A549 (cell line): ENCODE results near the gene WSB2. TPM values are rescaled to one million over a fixed set of nuclear protein-coding genes. Genes with fewer than 3 reads are reported as not detected.

Source experiments
- ATAC-seq, 2 experiments: fragments of 200-7000 bp in 1 of 2; fragments of >200 bp in 1 of 2; cut with Nextera tagmentation in 1 of 2; cut with Tn5 transposase in 1 of 2; 3 replicates each; pipeline versions ENCODE4 v1.8.0 to v1.9.1; 2018 to 2020; ENCODE audit warnings: mild to moderate bottlenecking in 1 of 2, moderate library complexity in 1 of 2
- CTCF ChIA-PET: fragments of 300-600 bp; sonication (Branson Sonifier 250); formaldehyde crosslinking; extraction: SDS; loops from one replicate; lab custom pipeline; 2021; ENCODE audit warnings: antibody characterized with exemption, inconsistent platforms; lab: Yijun Ruan, JAX
- POLR2A ChIA-PET: fragments of 350-600 bp; formaldehyde crosslinking; extraction: SDS; loops from one replicate; lab custom pipeline; 2021; ENCODE audit warnings: antibody characterized with exemption, inconsistent platforms; lab: Yijun Ruan, JAX
- DNase-seq, 2 experiments: peaks; one replicate each; pipeline versions ENCODE4 v3.0.0 to v3.0.0-alpha.2; 2011 to 2016; ENCODE audit warnings: low read depth in 1 of 2, low spot score in 1 of 2
- FAIRE-seq: peaks from 2 replicates; lab custom pipeline; 2011; peaks lifted over from hg19 to GRCh38; lab: Jason Lieb, UNC
- H3K27ac ChIP-seq, 2 experiments: fragments of >200 bp; sonication (Bioruptor Twin); formaldehyde crosslinking; 3 replicates each; pipeline ENCODE4 v1.5.1; 2016 to 2017
- H3K4me1 ChIP-seq: fragments of >200 bp; sonication (Bioruptor Twin); formaldehyde crosslinking; 3 replicates; pipeline ENCODE4 v1.6.1; 2016
- H3K4me2 ChIP-seq: fragments of >200 bp; sonication (Bioruptor Twin); formaldehyde crosslinking; 3 replicates; pipeline ENCODE4 v1.6.1; 2016
- H3K4me3 ChIP-seq: fragments of >200 bp; sonication (Bioruptor Twin); formaldehyde crosslinking; 3 replicates; pipeline ENCODE4 v1.5.1; 2016
- H3K9me3 ChIP-seq: fragments of >200 bp; sonication (Bioruptor Twin); formaldehyde crosslinking; 3 replicates; pipeline ENCODE4 v1.6.1; 2016
- CHD2 ChIP-seq: fragments of 150-350 bp; IDR thresholded peaks from 2 replicates; pipeline ENCODE4 v1.6.1; 2014; ENCODE audit warnings: low read length; ENCODE audit not compliant: partially characterized antibody
- CHD4 ChIP-seq: fragments of 200-600 bp; sonication (generic); IDR thresholded peaks from 2 replicates; pipeline ENCODE4 v1.6.1; 2016; ENCODE audit warnings: antibody characterized with exemption, mild to moderate bottlenecking, borderline replicate concordance
- EHF ChIP-seq: fragments of 250-450 bp; sonication (Bioruptor Pico); IDR thresholded peaks from 2 replicates; pipeline ENCODE4 v1.5.0; 2020; ENCODE audit warnings: mild to moderate bottlenecking
- ESRRA ChIP-seq: fragments of 150-350 bp; IDR thresholded peaks from 2 replicates; pipeline ENCODE4 v1.6.1; 2014; ENCODE audit warnings: mild to moderate bottlenecking, low read length, borderline replicate concordance
- HEYL ChIP-seq: fragments of 250-450 bp; sonication (Bioruptor Pico); IDR thresholded peaks from 2 replicates; pipeline ENCODE4 v1.8.0; 2021; ENCODE audit warnings: mild to moderate bottlenecking, moderate library complexity
- HOXA7 ChIP-seq: fragments of 250-450 bp; sonication (Bioruptor Pico); IDR thresholded peaks from 2 replicates; pipeline ENCODE4 v1.5.0; 2020; ENCODE audit warnings: mild to moderate bottlenecking, moderate library complexity
- JUNB ChIP-seq: fragments of >200 bp; sonication (Bioruptor Twin); formaldehyde crosslinking; IDR thresholded peaks from 2 replicates; pipeline ENCODE4 v1.6.1; 2016
- KDM1A ChIP-seq: fragments of 200-600 bp; sonication (generic); IDR thresholded peaks from 2 replicates; pipeline ENCODE4 v1.6.1; 2016; ENCODE audit warnings: low read depth, mild to moderate bottlenecking
- KDM5A ChIP-seq: fragments of 200-600 bp; sonication (generic); IDR thresholded peaks from 2 replicates; pipeline ENCODE4 v1.6.1; 2016; ENCODE audit warnings: antibody characterized with exemption, mild to moderate bottlenecking
- NFE2L2 ChIP-seq: fragments of 150-350 bp; conservative IDR thresholded peaks from 2 replicates; pipeline ENCODE4 v1.6.1; 2014; ENCODE audit warnings: low read length
- NR3C1 ChIP-seq: fragments of >200 bp; sonication (Bioruptor Twin); formaldehyde crosslinking; IDR thresholded peaks from 3 replicates; pipeline ENCODE4 v1.6.1; 2017
- PHF8 ChIP-seq: fragments of 200-600 bp; sonication (generic); IDR thresholded peaks from 2 replicates; pipeline ENCODE4 v1.6.1; 2016; ENCODE audit warnings: low read depth, mild to moderate bottlenecking, antibody characterized with exemption, moderate library complexity, borderline replicate concordance
- POLR2A ChIP-seq: IDR thresholded peaks from 2 replicates; pipeline ENCODE4 v1.6.1; 2012; ENCODE audit warnings: mild to moderate bottlenecking, low read length
- POLR2AphosphoS2 ChIP-seq: conservative IDR thresholded peaks from 2 replicates; pipeline ENCODE4 v1.6.1; 2012; ENCODE audit warnings: low read length, improper control_type of control experiment, inconsistent platforms
- RARB ChIP-seq: fragments of 250-450 bp; sonication (Bioruptor Pico); IDR thresholded peaks from 2 replicates; pipeline ENCODE4 v1.8.0; 2021; ENCODE audit warnings: mild to moderate bottlenecking, moderate library complexity
- RCOR1 ChIP-seq: fragments of 150-350 bp; IDR thresholded peaks from 2 replicates; pipeline ENCODE4 v1.6.1; 2014; ENCODE audit warnings: antibody characterized with exemption, low read length, low read depth
- RNF2 ChIP-seq: fragments of 200-600 bp; sonication (generic); IDR thresholded peaks from 2 replicates; pipeline ENCODE4 v1.6.1; 2016; ENCODE audit warnings: low read depth, mild to moderate bottlenecking, antibody characterized with exemption, moderate library complexity, borderline replicate concordance
- TFCP2L1 ChIP-seq: fragments of 250-450 bp; sonication (Bioruptor Pico); IDR thresholded peaks from 2 replicates; pipeline ENCODE4 v1.5.0; 2021; ENCODE audit warnings: mild to moderate bottlenecking
- TP53 ChIP-seq: fragments of 250-450 bp; sonication (Bioruptor Pico); IDR thresholded peaks from 2 replicates; pipeline ENCODE4 v1.5.0; 2021; ENCODE audit warnings: mild to moderate bottlenecking, moderate library complexity
- ZFP36 ChIP-seq: fragments of 450-650 bp; IDR thresholded peaks from 2 replicates; pipeline ENCODE4 v1.6.1; 2014; ENCODE audit warnings: borderline replicate concordance; ENCODE audit not compliant: partially characterized antibody
- ZSCAN20 ChIP-seq: fragments of 250-450 bp; sonication (Bioruptor Pico); IDR thresholded peaks from 2 replicates; pipeline ENCODE4 v1.8.0; 2022; ENCODE audit warnings: mild to moderate bottlenecking, moderate library complexity
- WGBS: methylation state at CpG from one replicate; pipeline ENCODE4 v1.1.6; 2017; ENCODE audit errors: missing lambda C conversion rate; 5-methylcytosine and 5-hydroxymethylcytosine counted together
- polyA plus RNA-seq, 4 experiments: library from polyadenylated mRNA; depleted of rRNA in 3 of 4; stranded (reverse); fragments of >200 nt; fragmentation: RNase III in 1 of 4; extraction: RNeasy Plus Mini Kit Qiagen cat#74134 plus additional on column Dnase treatment in 1 of 4; gene quantifications; 2 replicates in 3 of 4; 3 replicates in 1 of 4; pipeline ENCODE4 v1.2.3, GENCODE V29; 2011 to 2017
- TF ChIP-seq, protein P1 (sequence below): fragments of >200 bp; sonication (Bioruptor Twin); formaldehyde crosslinking; IDR thresholded peaks from 2 replicates; pipeline ENCODE4 v1.6.1; 2016
- TF ChIP-seq, protein P2 (sequence below): fragments of 200-600 bp; sonication (generic); IDR thresholded peaks from 2 replicates; pipeline ENCODE4 v1.6.1; 2016; ENCODE audit warnings: antibody characterized with exemption, mild to moderate bottlenecking, moderate library complexity
- TF ChIP-seq, protein P3 (sequence below): fragments of >200 bp; sonication (Bioruptor Twin); formaldehyde crosslinking; IDR thresholded peaks from 3 replicates; pipeline ENCODE4 v1.6.1; 2016

Gene WSB2
- polyA plus RNA-seq, 2 of the 4 experiments (the other 2 are of a cell fraction) = 40.5 to 93.5 TPM

DNA sequence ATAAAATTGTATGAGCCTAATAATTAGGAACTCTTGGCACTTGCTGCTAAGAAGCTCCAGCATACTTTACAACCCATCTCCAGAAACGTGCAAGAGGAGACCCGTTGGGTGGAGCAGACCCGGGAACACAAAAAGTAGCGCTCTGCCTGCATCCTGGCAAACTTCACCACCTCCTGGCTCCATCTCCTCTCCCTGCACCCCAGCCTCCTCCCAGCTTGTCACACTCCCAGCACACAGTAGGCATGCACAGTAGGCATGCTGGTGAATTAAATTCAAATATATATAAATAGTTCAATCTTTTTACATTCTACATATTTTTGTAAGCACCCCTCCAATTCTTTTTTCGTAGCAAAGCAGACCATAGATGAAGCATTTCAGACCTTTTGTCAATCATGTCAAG lies 41.6 kb upstream of the WSB2 start:
- H3K4me1 ChIP-seq = peaks cover 20% of the 10 kb centered on the region
- ChIA-PET POLR2A (interaction anchor here (0.9 to 1.8 kb wide), 2 partner anchors 23 to 41 kb away, joined by 3 to 13 read pairs; partner anchors contain the start of gene WSB2), CTCF (interaction anchor here (0.6 to 2.6 kb wide), 7 partner anchors 9 to 45 kb away, joined by 4 to 6 read pairs (median 4); no protein-coding TSS in a partner anchor)
- ATAC-seq = no peak
- peak overlapping the region; percentile 76 for H3K4me2 ChIP-seq
- 31% methylated on average over 5 of the region's 5 CpGs for WGBS
- no peak for FAIRE-seq
- peak in 1 of 2 experiments; percentile 54 for DNase-seq
- TF ChIP-seq POLR2A (no peak), HEYL (CRISPR knock-in tag) (no peak), NR3C1 (no peak), CHD2 (no peak), HOXA7 (CRISPR knock-in tag) (no peak), TP53 (CRISPR knock-in tag) (no peak), ZFP36 (no peak), ZSCAN20 (no peak), ESRRA (no peak), POLR2AphosphoS2 (no peak), JUNB (no peak), EHF (CRISPR knock-in tag) (no peak)
- TF ChIP-seq, protein P1, sequence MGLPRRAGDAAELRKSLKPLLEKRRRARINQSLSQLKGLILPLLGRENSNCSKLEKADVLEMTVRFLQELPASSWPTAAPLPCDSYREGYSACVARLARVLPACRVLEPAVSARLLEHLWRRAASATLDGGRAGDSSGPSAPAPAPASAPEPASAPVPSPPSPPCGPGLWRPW = no peak
- TF ChIP-seq, protein P2, sequence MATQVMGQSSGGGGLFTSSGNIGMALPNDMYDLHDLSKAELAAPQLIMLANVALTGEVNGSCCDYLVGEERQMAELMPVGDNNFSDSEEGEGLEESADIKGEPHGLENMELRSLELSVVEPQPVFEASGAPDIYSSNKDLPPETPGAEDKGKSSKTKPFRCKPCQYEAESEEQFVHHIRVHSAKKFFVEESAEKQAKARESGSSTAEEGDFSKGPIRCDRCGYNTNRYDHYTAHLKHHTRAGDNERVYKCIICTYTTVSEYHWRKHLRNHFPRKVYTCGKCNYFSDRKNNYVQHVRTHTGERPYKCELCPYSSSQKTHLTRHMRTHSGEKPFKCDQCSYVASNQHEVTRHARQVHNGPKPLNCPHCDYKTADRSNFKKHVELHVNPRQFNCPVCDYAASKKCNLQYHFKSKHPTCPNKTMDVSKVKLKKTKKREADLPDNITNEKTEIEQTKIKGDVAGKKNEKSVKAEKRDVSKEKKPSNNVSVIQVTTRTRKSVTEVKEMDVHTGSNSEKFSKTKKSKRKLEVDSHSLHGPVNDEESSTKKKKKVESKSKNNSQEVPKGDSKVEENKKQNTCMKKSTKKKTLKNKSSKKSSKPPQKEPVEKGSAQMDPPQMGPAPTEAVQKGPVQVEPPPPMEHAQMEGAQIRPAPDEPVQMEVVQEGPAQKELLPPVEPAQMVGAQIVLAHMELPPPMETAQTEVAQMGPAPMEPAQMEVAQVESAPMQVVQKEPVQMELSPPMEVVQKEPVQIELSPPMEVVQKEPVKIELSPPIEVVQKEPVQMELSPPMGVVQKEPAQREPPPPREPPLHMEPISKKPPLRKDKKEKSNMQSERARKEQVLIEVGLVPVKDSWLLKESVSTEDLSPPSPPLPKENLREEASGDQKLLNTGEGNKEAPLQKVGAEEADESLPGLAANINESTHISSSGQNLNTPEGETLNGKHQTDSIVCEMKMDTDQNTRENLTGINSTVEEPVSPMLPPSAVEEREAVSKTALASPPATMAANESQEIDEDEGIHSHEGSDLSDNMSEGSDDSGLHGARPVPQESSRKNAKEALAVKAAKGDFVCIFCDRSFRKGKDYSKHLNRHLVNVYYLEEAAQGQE = no peak
- peak overlapping the region in 1 of 2 experiments; percentile 93; a peak in 4 of 6 replicates for H3K27ac ChIP-seq
- peak overlapping the region; percentile 69 for H3K4me3 ChIP-seq
- no peaks in the 10 kb centered on the region for H3K9me3 ChIP-seq

- Histone ChIP-seq H3K4me2 (peak overlapping the region; percentile 76), H3K9me3 (no peaks in the 10 kb centered on the region), H3K4me1 (peaks cover 20% of the 10 kb centered on the region), H3K4me3 (peak overlapping the region; percentile 69; the same call in 1 of the 3 replicates), H3K27ac (peak overlapping the region in 1 of 2 experiments; percentile 22; a peak in 1 of 6 replicates)
- no peak for ATAC-seq
- 55% methylated on average over 6 of the region's 6 CpGs for WGBS
- FAIRE-seq = no peak
- peak; percentile 43 to 49 for DNase-seq
- ChIA-PET CTCF (interaction anchor here (1.0 to 1.6 kb wide), 6 partner anchors 8 to 227 kb away, joined by 4 to 6 read pairs (median 4); no protein-coding TSS in a partner anchor), POLR2A (no interaction called here)
- no peak for TF ChIP-seq POLR2AphosphoS2
- no peak for TF ChIP-seq KDM5A
- TF ChIP-seq ESRRA = no peak
- TF ChIP-seq, protein P3, sequence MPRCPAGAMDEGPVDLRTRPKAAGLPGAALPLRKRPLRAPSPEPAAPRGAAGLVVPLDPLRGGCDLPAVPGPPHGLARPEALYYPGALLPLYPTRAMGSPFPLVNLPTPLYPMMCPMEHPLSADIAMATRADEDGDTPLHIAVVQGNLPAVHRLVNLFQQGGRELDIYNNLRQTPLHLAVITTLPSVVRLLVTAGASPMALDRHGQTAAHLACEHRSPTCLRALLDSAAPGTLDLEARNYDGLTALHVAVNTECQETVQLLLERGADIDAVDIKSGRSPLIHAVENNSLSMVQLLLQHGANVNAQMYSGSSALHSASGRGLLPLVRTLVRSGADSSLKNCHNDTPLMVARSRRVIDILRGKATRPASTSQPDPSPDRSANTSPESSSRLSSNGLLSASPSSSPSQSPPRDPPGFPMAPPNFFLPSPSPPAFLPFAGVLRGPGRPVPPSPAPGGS = no peak
- no peak for TF ChIP-seq TFCP2L1
- TF ChIP-seq RARB (CRISPR knock-in tag) = no peak
- TF ChIP-seq NFE2L2 = no peak
- TF ChIP-seq NR3C1 = no peak
- TF ChIP-seq RNF2 = no peak
- TF ChIP-seq RCOR1 = no peak
- no peak for TF ChIP-seq HEYL (CRISPR knock-in tag)
- no peak for TF ChIP-seq PHF8
- TF ChIP-seq CHD4 = no peak
- no peak for TF ChIP-seq KDM1A
These were observed 41.1 kb upstream of the WSB2 start for GRCh38 chr12:118102070-118102469.
